Hypothalamus (tissue), 51 donors: ENCODE data around the gene ADRM1.

Source experiments
- DNase-seq, 51 donors: peaks; one replicate each; lab custom pipeline; 2025; lab: John Stamatoyannopoulos, UW

Gene ADRM1

DNA sequence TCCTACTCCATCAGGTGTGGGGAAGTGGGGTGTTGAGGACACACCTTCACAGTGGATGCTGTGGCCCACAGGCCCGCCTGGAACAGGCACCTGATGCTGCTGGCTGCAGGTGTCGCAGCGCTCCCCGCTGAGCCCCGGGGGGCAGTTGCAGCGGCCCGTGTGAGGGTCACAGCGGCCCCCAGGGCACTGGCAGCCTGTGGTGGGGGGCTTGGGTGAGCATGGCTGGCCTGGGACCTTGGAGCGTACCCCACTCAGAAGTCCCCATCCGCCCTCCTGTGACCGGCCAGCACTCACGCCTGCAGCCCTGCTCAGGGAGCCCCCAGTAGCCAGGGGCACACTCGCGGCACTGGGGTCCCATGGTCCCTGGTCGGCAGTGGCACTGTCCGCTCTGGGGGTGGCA is 19.2 kb downstream of the ADRM1 start:
- DNase-seq = no peak

DNA sequence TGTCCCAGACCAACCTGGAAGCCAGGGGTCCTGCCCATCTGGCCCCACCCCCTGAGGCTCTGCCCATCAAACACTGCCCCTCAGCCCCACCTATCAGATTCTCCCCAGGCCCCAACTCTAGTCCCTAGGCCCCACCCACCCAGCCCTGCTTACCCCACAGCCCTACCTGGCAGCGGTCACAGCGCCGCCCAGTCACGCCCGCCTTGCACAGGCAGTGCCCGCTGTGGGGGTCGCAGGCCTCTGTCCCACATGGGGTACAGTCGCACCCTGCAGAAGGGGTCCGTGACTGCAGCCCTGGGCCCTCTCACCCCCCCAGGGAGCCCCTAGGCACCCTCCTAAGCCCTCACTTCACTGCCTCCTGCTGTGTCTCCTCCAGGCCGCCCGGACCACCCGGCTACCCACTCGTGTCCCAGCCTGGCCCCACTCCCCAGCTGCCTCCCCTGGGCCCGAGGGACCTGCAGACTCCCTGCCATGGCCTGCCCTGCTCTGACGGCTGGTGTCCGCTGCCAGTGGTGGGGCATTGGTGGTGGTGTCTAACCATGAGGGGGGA is 19.8 kb downstream of the ADRM1 start:
- no peak for DNase-seq

DNA sequence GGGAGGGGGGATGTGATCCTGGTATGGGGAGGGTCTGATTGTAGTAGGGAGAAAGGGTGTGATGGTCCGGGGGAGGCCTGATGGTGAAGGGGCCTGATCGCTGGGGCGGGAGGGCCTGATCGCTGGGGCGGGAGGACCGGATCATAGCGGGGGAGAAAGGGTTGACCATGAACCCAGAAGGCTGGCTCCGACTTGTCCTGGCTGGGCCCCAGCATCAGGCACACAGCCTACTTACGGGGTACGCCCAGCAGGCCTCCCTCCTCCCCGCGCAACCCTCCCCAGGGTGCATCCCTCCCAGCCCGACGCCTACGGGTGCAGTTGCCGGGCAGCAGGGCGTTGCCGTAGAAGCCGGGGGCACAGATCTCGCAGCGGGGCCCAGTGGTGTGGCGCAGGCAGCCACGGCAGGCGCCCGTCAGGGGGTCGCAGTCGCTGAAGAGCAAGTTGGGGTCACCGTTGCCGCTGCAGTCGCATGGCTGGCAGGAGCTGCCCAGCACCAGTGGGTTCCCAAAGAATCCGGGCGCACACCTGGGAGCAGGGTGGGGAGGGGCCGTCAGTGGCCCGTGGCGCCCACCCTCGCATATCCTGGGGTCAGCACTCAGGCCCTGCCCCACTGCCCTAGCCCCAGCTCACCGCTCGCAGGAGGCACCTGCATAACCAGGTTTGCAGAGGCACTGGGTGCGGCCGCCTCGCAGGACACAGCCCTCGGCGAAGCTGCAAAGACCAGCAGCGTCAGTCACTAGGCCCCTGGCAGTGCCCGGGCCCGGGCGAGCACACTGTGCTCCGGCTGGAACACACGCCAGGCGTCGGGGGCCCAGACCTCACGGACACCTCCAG is 20.6 kb downstream of the ADRM1 start:
- DNase-seq = no peak

DNA sequence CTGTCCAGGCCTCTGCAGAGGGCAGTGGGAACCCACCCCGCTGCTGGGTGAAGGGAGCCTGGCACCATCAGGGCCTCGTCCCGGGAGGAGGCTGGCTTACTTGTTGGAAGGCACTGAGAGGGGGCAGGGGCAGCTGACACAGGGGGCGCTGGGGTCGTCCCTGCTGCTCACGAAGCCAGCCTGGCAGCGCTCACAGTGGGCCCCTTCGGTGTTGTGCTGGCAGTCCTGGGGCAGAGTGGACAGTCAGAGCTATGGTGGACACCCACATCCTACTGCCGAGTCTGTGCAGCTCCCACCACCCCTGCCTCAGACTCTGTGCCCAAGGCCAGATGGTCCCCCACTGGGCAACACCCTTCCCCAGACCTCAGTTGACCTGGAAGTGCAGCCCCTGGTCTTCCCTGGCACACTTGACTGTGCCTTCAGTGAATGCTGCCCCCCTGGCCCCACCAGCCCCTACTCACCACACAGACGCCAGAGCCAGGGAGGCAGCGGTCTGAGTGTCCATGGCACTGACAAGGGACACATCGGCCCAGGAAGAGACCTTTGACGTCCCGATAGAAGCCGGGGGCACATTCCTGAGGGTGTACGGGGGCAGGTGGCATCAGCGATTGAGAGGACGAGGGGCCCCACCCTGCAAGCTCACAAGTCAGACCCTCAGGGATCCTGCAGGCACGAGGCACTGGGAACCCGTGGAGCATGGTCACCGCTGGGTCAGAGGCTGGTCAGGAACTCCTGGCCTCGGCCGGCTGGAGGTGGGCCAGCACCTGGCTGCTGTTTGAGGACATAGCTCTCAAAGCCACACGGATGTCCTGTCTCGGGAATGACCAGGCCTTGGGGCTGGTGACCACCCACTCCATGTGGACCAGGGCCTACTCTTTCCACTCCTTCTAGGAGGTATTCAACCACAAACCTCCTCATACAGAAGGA is 21.4 kb downstream of the ADRM1 start:
- DNase-seq = no peak

DNA sequence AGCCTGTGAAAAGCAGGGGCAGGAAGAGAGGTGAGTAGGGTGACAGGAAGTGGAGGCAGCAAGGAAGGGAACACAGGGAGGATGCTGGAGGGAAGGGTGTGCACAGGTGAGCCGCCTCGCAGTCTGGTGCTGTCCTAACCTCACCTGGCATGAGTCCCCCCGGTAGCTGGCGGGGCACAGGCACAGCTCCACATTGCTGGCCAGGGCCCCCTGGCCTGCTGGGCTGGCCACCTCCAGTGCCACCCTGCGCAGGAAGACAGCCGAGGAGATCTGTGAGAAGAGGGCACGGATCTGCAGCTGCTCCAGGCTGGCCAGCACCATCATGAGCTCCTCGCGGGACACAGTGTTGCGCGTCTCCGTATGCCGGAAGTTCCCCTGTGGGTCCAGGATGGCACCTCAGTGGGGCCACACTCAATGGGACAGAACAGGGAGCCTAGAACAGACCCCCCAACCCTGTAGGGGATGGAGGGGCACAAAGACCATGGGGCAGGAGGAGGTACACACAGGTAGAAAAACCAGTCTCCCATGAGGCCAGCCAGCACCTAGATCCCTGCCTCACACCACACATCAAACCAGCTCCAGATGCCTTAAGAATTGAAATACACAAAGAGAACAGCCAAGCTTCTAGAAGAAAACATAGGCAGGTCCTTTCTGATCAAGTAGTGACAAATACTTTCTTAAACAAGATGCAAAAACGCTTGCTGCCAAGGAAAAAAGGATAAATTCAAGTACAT is 22.5 kb downstream of the ADRM1 start:
- no peak for DNase-seq

DNA sequence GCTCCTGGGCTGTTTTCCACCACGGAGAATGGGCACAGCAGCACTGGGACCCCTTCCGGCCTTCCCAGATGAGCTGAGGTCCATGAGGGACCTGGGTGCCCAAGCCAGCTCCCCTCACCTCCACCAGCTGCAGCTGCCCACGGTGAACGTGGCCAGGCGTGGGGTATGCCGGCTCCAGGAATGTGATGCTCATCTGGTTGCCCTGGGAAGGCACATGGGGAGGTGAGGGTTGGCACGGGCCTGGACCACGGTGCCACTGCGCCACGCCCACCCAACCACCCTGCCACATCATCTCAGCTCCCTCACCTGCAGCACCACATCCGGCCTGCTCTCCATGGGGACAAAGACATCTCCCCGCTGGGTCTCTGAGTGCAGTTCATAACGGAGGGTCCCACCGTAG is 23.8 kb downstream of the ADRM1 start:
- no peak for DNase-seq

DNA sequence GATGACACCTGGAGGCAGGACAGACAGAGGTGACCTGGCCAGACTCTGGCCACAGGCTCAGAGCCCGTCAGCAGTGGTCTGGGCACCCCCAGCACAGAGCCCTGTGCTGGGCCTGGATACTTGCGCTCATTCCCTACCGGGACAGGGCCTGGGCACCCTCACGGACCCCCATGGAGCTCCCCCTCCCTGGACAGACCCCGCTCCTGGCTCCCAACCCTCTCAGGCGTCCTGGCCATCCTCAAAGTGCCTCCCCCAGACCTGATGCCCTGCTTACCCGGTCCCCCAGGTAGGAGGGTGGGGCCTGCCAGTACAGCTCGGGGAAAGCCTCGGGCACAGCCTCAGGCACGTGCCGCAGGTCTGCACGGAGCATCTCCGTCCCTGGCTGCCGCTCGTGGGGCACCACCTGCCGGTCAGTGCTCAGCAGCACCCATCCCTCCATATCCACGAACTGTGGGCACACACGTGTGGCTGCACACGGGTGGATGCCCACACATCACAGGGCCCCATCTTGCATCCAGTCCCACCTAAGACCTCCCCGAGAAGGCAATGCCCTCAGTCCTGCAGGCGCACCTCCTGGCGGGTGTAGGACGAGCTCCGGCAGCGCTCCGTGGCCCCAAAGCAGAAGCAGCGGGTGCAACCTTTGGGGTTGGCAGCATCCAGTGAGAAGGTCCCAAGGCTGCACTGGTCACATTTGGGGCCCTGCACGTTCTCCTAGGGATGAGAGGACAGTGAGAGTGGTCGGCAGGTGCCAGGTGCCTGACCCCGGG is 24.3 kb downstream of the ADRM1 start:
- no peak for DNase-seq

DNA sequence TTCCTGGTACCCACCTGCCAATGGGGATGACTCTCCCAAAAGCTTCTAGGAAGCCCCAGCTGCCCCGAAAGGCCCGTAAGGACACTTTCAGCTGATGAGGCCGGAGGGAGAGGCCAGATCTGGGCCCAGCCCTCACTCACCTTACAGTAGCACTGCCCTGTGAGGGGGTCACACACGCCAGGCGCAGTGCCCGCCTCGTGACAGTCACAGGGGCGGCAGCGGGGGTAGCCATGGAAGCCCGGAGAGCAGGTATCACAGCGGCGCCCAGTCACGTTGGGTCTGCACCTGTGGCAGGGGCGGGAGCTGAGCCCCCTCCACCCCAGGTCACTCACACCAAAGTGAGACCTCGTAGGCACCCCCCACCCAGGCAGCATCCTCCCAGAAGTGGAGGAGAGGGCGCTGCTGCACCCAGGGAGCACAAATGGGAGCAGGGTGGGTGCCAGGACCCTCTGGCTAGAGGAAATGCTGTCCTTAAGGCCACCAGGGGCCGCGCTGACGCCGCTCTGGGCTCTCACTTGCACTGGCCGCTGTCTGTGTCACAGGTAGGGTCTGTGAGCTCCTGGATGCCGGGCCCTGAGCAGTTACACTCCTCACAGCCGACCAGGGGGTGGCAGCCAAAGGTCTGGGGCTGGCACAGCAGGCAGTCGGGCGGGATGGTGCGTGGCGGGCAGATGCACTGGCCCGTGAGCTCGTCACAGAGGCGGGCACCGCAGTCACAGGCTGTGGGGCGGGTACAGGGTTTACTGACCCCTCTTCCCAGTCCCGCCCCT is 25.1 kb downstream of the ADRM1 start:
- no peak for DNase-seq

DNA sequence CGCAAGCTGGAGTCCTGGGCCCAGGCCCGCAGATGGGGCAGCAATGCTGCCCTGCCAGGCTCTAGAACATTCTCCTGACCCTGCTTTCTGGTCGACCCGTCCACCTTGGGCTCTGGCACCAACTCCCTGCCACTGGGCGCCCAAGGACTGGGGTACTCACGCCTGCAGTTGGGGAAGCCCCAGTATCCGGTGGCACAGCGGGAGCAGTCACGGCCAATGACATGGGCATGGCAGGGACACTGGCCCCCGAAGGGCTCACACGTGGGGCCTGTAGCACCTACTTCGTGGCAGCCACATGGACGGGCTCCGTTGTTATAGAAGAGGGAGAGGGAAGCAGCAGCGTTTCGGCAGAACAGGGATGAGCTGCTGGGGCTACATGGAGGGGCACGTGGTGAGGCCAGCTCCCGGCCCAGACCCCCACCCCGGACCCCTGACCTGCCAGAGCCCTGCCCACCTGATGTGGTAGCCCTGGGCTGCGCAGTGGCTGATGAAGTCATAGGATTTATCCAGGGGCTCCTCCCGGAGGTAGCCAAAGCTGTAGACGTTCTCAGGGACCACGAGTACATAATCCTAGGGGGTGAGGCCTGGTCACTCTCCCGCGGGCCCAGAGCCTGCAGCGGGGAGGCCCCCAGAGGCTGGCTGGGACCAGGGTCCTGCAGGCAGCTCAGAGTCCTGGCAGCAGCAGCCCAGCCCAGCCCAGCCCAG is 26.0 kb downstream of the ADRM1 start:
- no peak for DNase-seq

DNA sequence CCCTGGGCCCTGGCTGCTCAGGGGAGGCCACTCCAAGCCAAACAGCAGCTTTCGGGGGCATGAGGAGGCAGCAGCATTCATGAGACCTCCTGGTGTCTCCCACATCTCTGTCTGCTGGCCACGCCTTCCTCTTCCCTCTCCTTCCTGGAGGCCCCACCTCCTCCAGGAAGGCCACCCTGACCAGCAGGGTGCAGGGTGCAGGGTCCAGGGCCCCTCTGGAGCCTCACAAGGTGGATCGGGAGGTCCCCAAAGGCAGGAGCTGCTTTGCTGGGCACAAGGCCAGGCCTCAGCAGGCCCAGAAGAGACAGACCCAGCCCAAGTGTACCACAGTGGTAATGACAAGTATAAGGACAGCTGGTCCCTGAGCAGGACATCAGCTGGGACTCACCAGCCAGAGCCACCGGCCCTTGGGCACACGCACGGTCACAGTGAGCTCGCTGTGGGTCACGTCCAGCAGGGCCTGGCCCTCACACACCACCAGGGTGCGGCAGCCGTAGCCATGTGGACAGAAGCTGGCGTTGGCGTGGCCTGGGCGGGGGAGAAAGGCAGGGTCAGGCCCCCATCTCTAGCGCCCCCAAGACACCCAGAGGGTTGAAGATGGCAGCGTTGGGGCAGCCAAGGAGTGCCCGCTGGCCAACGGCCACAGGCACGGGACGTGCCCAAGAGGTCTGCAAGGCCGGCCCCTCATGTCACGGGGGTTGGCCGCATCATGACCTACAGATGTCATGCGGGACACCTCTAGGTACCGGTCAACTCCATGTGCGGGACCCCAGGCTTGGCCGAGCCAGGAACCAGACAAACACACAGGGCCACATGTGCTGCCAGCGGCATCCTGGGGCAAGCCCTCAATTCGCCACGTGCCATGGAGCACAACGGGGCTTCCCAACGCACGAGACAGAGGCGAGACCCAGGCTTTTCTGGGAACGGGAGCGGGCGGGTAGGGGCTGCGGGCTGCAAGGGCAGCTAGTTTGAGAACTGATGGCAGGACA is 26.9 kb downstream of the ADRM1 start:
- DNase-seq = no peak

DNA sequence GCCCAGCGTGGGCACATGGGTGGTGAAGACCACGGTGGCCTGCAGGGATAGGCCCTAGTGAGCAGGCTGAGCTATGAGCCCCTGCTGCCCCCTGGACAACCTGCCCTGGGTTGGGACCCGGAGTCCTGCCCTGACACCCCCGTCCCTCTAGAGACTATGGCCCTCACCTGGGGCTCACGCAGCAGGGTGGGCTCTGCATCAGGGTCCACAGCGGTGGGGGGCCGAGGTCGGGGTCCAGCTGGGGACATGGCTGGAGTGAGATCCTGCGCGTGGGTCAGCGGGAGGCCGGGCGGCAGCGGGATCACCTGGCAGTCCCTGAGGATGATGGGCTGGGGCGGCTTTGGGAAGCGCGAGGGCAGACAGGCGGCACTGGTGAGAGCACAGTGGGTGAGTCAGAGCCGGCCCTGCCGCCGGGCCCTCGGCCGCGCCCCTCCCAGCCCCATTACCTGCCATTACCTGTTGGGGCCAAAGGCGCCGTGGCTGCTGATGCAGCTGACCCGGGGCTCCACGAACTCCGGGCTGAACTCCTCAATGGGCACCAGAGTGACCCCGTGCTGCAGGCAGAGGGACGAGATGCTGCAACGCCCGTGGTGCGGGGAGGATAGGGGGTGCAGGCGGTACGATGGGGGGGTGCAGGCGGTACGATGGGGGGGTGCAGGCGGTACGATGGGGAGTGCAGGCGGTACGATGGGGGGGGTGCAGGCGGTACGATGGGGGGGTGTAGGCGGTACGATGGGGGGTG is 27.9 kb downstream of the ADRM1 start:
- no peak for DNase-seq

DNA sequence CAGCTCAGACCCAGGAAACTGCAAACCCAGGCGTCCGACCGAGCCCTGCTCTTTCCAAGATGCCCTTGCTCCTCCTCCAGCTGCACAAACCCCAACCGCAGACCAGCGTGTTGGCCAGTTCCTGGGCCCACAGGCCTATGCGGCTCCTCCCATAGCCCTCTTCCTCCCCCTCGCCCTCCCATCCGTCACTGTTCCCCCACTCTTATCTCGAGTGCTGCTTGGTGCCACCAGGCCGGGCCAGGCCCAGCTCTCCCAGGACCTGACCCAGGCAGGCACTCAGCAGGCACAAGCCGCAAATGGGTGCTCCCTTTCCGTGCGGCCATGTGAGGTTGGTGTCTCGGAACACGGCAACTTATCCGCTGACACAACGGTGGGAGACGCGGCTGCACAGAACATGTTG is 28.6 kb downstream of the ADRM1 start:
- no peak for DNase-seq

DNA sequence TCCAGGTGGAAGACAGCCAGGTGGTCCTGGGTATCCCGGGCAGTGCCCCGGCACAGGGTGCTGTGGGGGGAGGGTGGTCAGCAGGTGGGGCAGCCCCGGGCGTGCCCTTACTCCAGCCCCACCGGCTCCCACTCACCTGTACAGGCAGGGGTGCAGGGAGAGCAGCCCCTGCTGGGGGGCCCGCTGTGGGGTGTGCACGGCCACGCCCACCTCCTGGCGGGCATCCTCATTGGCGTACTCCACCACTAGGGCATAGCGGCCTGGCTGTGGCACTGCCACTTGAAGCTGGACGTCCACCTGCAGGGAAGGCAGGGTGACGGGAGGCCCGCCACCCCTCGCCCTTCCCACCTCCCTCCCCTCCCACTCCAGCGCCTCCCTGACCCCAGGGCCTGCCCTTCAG is 29.6 kb downstream of the ADRM1 start:
- no peak for DNase-seq

DNA sequence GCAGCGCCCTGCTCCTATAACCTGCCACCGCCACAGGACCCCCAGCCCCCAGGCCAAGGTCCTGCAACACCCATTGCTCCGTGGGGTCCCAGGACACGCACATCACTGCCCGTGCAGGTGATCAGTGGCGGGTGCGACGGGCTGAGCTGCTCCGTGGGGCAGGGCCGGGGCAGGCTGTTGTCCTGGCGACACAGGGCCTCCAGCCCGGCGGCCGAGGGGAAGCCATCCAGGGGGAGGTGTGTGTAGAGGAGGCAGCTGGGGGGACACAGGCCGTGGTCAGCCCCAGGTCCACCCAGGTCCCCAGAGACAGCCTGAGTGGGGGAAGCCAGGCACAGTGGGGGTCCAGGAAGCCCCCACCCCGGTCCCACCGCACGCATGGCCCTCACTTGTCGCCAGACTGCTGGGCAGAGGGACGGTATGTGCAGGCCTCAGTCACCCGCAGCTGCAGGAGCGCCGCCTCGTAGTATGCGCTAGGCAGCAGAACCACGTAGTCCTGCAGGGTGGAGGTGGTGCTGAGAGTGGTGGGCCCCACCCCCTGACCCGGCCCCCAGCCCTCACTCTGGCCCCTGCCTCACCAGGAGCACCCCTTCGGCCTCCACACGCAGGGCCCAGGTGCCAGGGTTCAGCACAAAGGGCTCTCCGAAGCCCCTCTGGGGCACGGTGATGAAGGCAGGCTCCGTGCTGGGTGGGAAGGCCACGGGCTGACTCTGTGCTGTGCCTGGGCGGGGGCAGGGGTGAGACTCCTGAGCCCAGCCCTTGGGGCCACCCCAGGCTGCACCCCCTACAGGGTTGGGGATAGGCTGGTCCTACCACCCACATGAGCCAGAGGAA is 30.4 kb downstream of the ADRM1 start:
- no peak for DNase-seq

DNA sequence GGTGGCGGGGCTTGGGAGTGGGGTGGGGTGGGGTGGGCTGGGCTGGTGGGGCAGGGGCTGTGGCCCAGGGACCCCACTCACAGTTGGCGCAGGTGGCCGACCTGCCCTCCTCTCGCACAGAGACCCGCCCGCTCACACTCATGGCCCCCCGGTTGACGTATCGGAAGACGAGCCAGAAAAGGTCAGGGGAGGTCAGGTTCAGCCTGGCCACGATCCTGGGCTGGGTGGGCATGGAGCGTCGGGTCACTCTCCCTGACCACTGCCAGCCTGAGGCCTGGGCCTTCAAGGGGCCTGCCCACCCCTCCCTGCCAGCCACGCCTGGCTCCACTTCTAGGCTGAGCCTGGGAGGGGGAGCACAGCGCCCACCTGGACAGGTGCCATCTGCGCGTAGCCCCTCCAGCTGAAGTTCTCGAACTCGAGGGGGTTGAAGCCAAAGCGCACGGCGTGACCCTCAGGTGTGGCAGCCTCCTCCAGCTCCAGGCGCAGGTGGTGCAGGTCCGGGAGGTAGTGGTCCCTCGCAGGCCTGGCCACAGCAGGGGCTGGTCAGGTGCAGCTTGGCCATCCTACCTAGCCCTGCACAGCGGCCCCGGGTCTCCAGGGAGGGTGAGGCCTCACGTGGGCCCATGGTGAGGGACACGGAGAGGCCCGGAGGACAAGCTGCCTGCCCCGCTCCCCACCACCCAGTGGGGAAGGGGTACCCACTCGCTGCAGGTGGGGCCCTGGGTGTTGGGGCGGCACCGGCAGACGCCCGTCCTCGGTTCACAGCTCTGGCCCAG is 31.2 kb downstream of the ADRM1 start:
- DNase-seq = no peak
